Measurements from ENCODE around the gene MRGPRX2. TPM values are rescaled to one million over a fixed set of nuclear protein-coding genes. Genes with fewer than 3 reads are reported as not detected.

MRGPRX2 gene
- total and polyA plus RNA-seq, 10 of the 15 experiments (the other 5 are each of a cell fraction or from before 2014, with no cell fraction given): 0.03 to 0.11 TPM; not detected in 8

- Histone ChIP-seq H2AFZ (ENCODE audit: control insufficient read depth, low read depth, low read length) (no peak overlapping the region), H3K27me3 (replicated peaks in 1 of 2; ENCODE audit: control insufficient read depth in 2 of 2, insufficient read depth in 2 of 2, low read length in 1 of 2) (peaks cover 0 to 1% of the 10 kb centered on the region in 2 experiments; a peak in 1 of 4 replicates), H3K9me3 (replicated peaks; ENCODE audit: control insufficient read depth, insufficient read depth, low read length) (no peaks in the 10 kb centered on the region), H4K20me1 (ENCODE audit: control insufficient read depth, insufficient read depth) (no peaks in the 10 kb centered on the region), H3K9ac (ENCODE audit: control insufficient read depth, insufficient read depth, low read length) (no peak overlapping the region), H3K4me1 (ENCODE audit: control insufficient read depth, insufficient read depth, low read length) (no peaks in the 10 kb centered on the region), H3K4me3 (no peak overlapping the region), H3K79me2 (ENCODE audit: control insufficient read depth, insufficient read depth, low read length) (no peaks in the 10 kb centered on the region), H3K4me2 (ENCODE audit: control insufficient read depth, insufficient read depth) (no peak overlapping the region), H3K27ac (ENCODE audit: control insufficient read depth, insufficient read depth) (no peak overlapping the region), H3K36me3 (ENCODE audit: control insufficient read depth in 2 of 2, insufficient read depth in 2 of 2, low read length in 1 of 2) (no peaks in the 10 kb centered on the region)
- FAIRE-seq (no peak), ATAC-seq (no peak), DNase-seq (ENCODE audit: low read depth, low spot score) (no peak)
- 54% methylated on average over 5 of the region's 5 CpGs for WGBS (ENCODE audit: insufficient coverage, insufficient replicate concordance, low lambda C conversion rate, missing lambda C conversion rate)
- no TSS peak for BruUV-seq (replicated peaks)
- ChIA-PET CTCF (interaction anchor here (1.0 to 1.4 kb wide), 2 partner anchors 11 to 16 kb away, joined by 3 to 4 read pairs; no protein-coding TSS in a partner anchor), RAD21 (ENCODE audit: unreplicated experiment) (interaction anchor here (1.6 kb wide), 1 partner anchor 11 kb away, joined by 3 read pairs; no protein-coding TSS in a partner anchor), POLR2A (no interaction called here), SMC1A (ENCODE audit: uncharacterized antibody, unreplicated experiment) (no interaction called here)
- intact Hi-C loops (cut with micrococcal nuclease; ENCODE audit: unreplicated experiment): no loop called here
- TF ChIP-seq IKZF2 (IDR thresholded peaks at IDR 0.05): no peak
- no peak for TF ChIP-seq HDAC6 (IDR thresholded peaks at IDR 0.05; ENCODE audit: unreplicated experiment)
- no peak for TF ChIP-seq MXI1 (IDR thresholded peaks at IDR 0.05; ENCODE audit: low read depth, low read length)
- no peak for TF ChIP-seq NFXL1 (IDR thresholded peaks at IDR 0.05; ENCODE audit: borderline replicate concordance)
- in situ Hi-C loops (cut with MboI): no loop called here
These were observed 684 bp downstream of the MRGPRX2 start for GRCh38 chr11:19059833-19060232.

GRCh38 chr11:19055905-19056304 is 4.6 kb downstream of the MRGPRX2 start:
- WGBS (ENCODE audit: insufficient coverage, insufficient replicate concordance, low lambda C conversion rate, missing lambda C conversion rate): 64% methylated on average over 17 of the region's 17 CpGs
- TF ChIP-seq MYB (IDR thresholded peaks at IDR 0.05; ENCODE audit: borderline replicate concordance, low read depth, low read length) (no peak), PRDM15 (CRISPR knock-in tag; IDR thresholded peaks at IDR 0.05) (no peak), ZNF687 (IDR thresholded peaks at IDR 0.05) (no peak), ZNF207 (IDR thresholded peaks at IDR 0.05; ENCODE audit: borderline replicate concordance) (no peak), CBFB (IDR thresholded peaks at IDR 0.05; ENCODE audit: low read depth) (no peak), CBX3 (IDR thresholded peaks at IDR 0.05; ENCODE audit: borderline replicate concordance, low read depth) (no peak), CHD4 (IDR thresholded peaks at IDR 0.05) (no peak)

More at GRCh38 chr11:19055905-19056304, 4.6 kb downstream of the MRGPRX2 start:
- no peak overlapping the region for H3K9ac ChIP-seq (ENCODE audit: control insufficient read depth, insufficient read depth, low read length)
- RAD21 ChIA-PET (ENCODE audit: unreplicated experiment): no interaction called here
- SMC1A ChIA-PET (ENCODE audit: uncharacterized antibody, unreplicated experiment): no interaction called here
- CTCF ChIA-PET: interaction anchor here (2.2 kb wide), 1 partner anchor 12 kb away, joined by 7 read pairs; no protein-coding TSS in a partner anchor
- DNase-seq (ENCODE audit: low read depth, low spot score): no peak
- peaks cover 0 to 1% of the 10 kb centered on the region in 2 experiments; a peak in 1 of 4 replicates for H3K27me3 ChIP-seq (replicated peaks in 1 of 2; ENCODE audit: control insufficient read depth in 2 of 2, insufficient read depth in 2 of 2, low read length in 1 of 2)
- FAIRE-seq: no peak
- BruUV-seq (replicated peaks): no TSS peak
- H3K79me2 ChIP-seq (ENCODE audit: control insufficient read depth, insufficient read depth, low read length): no peaks in the 10 kb centered on the region
- POLR2A ChIA-PET: no interaction called here
- no peaks in the 10 kb centered on the region for H3K9me3 ChIP-seq (replicated peaks; ENCODE audit: control insufficient read depth, insufficient read depth, low read length)
- in situ Hi-C loops (cut with MboI) (no loop called here), intact Hi-C loops (cut with micrococcal nuclease; ENCODE audit: unreplicated experiment) (no loop called here)
- H3K36me3 ChIP-seq (ENCODE audit: control insufficient read depth in 2 of 2, insufficient read depth in 2 of 2, low read length in 1 of 2): no peaks in the 10 kb centered on the region
- no peak overlapping the region for H3K4me2 ChIP-seq (ENCODE audit: control insufficient read depth, insufficient read depth)
- no peak for ATAC-seq
- H3K27ac ChIP-seq (ENCODE audit: control insufficient read depth, insufficient read depth): no peak overlapping the region
- no peaks in the 10 kb centered on the region for H4K20me1 ChIP-seq (ENCODE audit: control insufficient read depth, insufficient read depth)
- no peak overlapping the region for H2AFZ ChIP-seq (ENCODE audit: control insufficient read depth, low read depth, low read length)
- H3K4me3 ChIP-seq: no peak overlapping the region
- H3K4me1 ChIP-seq (ENCODE audit: control insufficient read depth, insufficient read depth, low read length): no peaks in the 10 kb centered on the region

All from GM12878 (cell line).